ENCODE measurements around the gene TTF1.

TTF1 gene, protein sequence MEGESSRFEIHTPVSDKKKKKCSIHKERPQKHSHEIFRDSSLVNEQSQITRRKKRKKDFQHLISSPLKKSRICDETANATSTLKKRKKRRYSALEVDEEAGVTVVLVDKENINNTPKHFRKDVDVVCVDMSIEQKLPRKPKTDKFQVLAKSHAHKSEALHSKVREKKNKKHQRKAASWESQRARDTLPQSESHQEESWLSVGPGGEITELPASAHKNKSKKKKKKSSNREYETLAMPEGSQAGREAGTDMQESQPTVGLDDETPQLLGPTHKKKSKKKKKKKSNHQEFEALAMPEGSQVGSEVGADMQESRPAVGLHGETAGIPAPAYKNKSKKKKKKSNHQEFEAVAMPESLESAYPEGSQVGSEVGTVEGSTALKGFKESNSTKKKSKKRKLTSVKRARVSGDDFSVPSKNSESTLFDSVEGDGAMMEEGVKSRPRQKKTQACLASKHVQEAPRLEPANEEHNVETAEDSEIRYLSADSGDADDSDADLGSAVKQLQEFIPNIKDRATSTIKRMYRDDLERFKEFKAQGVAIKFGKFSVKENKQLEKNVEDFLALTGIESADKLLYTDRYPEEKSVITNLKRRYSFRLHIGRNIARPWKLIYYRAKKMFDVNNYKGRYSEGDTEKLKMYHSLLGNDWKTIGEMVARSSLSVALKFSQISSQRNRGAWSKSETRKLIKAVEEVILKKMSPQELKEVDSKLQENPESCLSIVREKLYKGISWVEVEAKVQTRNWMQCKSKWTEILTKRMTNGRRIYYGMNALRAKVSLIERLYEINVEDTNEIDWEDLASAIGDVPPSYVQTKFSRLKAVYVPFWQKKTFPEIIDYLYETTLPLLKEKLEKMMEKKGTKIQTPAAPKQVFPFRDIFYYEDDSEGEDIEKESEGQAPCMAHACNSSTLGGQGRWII

GRCh38 chr9:132406554-132407122 is at the start of gene TTF1:
Gene TTF1, minus strand, starts transcription at chr9:132406840. Its CDS starts 4,019 bp downstream, at chr9:132402821.
- peak; percentile 89 for DNase-seq (ENCODE audit: low spot score)

DNA sequence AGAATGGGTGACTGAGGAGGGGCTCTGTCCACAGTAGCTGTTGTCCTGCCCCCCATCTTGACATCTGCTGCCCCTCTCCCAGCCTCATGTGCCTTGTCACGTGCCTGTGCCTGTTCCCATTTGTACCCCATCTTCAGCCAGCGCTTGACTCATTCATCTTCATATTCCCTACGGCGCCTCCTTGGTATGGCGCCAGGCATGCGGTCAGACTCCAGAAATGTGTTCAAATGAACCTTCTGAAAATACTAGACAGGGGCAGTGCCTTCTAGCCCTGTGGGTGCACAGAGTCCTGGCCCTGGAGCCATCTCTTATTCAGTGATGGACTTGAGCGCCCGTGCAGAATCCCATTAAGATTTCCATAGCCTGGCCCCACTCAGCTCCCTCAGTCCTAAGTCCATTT is 49.6 kb upstream of the TTF1 start:
- no peak for DNase-seq (ENCODE audit: low spot score)

DNA sequence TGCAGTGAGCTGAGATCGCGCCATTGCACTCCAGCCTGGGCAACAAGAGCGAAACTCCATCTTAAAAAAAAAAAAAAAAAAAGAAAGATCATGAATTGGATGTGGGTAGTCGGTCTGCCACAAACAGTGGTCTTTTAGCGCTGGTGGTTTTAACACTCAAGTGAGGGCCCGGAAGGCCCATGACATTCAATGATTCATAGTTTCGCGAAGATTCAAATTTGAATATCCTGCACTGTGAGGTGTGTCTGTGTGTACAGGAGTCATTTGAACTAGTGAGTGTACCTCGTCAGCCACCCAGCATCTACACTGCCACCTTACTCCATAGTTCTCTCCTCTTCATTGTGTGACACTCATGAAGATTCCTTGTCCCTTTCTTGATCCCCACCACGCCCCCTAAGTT is 44.6 kb upstream of the TTF1 start:
- DNase-seq (ENCODE audit: low spot score), result no peak

DNA sequence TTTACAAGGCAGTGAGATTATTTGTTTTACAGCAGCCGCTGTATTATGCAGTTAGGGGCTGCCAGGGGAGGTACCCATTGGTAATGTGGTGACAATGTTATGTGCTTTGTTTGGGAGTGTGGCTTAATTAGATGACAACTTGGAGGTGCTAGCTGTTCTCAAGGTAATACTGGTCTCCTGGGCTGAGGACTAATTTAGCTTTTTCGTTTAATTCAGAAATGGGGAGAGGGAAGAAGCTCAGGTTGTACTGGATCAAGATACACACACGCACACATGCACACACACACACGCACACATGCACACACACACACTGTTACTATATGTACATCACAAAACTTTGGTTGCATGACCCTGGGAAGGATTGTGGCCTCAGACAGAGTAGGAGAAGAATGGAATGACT is 41.3 kb upstream of the TTF1 start:
- DNase-seq (ENCODE audit: low spot score), result no peak

DNA sequence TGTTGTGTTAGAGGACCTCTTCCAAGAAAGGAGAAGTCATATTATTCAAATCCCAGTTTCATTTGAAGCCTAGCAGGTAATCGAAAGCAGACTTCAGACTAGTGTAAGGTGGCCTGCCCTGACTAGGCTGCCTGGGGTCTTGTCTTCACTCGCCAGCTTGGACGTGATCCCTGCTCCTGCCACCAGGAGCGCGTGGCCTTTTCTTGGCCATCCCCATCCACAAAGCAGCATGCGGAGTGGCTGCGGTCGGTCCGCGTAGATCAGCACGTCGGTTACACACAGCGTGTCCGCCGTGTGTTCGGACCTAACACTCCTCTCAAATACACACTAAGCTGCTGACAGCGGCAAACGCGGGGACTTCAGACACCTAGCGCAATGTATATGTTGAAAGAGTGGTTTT is 40.7 kb upstream of the TTF1 start:
- DNase-seq (ENCODE audit: low spot score), result no peak

DNA sequence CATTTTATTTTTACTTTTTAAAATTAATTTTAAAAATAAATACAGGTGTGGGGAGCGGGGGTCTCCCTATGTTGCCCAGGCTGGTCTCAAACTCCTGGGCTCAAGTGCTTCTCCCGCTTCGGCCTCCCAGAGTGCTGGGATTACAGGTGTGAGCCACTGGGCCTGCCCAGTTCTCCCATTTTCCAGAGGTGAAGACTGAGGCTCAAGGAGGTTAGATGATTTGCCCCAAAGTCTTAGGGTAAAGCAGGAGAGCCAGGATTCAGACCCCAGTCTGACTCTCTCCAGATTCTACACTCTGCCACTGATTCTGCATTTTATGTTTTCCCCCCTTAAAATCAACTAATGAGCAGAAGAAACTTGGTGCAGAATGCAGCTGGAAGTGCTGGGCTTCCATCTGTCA is 40.2 kb upstream of the TTF1 start:
- DNase-seq (ENCODE audit: low spot score), result no peak

- no peak for DNase-seq (ENCODE audit: low spot score)
Observed at GRCh38 chr9:132443951-132444607, 37.4 kb upstream of the TTF1 start.

DNA sequence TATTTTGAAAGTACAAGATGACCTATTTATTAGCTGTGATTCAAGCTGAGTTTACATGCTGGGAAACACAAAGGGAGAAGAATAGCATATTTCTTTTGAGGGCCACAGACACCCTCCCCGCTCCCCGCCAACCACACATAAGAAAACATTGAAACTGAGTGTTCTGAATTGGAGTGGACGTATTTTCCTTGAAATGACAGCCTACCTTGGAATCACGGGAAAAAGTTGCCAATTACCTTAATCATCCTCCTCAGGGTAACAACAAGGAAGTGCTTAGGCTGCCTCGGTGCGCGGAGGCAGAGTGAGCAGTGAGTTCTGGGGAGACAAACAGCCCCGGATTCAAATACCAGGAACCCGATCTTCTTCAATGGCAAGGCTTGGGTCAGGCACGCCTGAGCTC is 34.8 kb upstream of the TTF1 start:
- DNase-seq (ENCODE audit: low spot score), result no peak

GRCh38 chr9:132440735-132441134 is 34.1 kb upstream of the TTF1 start:
- no peak for DNase-seq (ENCODE audit: low spot score)

- no peak for DNase-seq (ENCODE audit: low spot score)
Observed at GRCh38 chr9:132439153-132439552, 32.5 kb upstream of the TTF1 start.

DNA sequence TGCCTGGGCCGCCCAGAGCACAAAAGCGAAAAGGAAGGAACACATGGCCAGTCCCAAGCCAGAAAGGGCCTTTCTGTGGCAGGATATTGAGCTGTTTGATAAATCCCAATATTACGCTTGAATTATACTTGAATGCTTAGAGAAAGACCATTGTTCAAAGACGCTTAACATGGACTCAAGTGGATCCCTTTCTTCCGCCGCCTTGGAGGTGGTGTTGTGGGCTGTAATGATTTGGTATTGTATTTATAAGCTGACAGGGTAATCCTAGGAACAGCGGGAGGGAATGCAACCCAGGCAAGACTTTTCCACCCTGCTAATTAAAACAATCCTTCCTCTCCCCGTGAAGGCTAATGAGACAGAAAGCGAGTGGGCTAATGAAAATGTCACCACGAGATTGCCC is 28.2 kb upstream of the TTF1 start:
- DNase-seq (ENCODE audit: low spot score), result no peak

- no peak for DNase-seq (ENCODE audit: low spot score)
Observed at GRCh38 chr9:132430998-132431397, 24.4 kb upstream of the TTF1 start.

- no peak for DNase-seq (ENCODE audit: low spot score)
Observed at GRCh38 chr9:132426639-132427414, 20.2 kb upstream of the TTF1 start.

GRCh38 chr9:132425675-132426062 is 19.0 kb upstream of the TTF1 start:
- no peak for DNase-seq (ENCODE audit: low spot score)

GRCh38 chr9:132424857-132425674 is 18.4 kb upstream of the TTF1 start:
- DNase-seq (ENCODE audit: low spot score), result no peak

DNA sequence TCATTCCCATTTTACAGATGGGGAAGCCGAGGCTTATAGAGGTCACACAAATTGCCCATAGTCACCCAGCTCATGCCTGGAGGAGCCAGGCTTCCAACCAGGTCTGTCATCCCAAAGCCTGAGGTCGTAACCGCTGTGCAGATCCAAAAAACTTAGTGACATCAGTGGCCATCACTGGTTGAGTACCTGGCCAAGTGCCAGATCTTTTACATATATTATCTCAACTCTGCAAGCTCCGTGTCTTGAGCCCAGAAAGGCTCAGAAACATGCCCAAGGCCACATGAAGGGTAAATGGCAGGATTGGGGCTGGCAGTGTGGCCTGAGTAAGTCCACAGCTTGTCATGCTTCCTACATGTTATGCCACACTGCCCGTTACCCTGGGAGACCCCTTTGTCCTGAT is 16.9 kb upstream of the TTF1 start:
- DNase-seq (ENCODE audit: low spot score), result no peak

DNA sequence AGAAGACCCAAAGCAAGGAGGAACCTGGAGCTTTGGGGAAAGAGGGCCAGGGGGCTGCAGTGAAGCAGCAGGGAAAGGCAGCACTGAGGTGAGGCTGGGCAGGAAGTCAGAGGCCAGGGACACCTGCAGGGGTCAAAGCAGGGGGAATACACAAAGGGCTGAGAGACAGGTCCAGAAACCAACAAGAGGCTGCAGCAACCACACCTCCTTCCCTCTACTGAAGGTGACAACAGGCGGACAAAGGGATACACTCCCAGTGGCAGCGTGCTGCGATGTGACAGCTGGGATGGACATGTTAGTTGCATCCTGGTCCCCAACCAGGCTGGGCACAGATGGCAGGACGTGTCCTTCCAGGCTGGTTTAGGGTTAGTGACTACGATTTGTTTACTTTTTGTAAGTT is 15.9 kb upstream of the TTF1 start:
- no peak for DNase-seq (ENCODE audit: low spot score)

DNA sequence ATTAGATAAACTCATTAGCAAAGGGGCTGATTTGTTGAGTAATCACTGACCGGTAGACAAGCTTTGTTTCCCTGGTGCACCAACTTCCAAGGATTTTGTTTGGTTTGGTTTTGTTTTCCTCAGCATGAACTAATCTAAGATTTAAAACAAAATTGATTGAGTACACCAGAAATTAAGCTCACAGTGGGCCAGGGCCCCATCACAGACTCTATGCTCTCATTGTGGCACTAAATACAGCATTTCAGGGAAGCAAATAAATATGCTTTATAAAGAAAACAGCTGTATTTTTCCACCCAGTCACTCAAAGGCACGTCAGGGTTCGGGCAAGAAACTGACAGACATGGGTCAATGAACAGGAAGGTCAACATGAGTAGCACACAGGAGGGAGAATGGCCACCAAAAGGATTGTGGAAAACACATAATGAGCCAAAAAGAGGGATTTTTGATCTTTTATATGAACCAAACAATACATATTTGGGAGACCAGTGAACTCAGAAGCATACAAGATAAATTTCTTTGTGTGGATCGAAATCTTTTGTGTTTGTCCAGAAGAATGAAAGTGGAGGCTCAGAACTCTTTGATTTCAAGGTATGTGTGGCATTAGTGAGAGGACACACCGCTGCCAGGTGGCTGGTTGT is 12.2 kb upstream of the TTF1 start:
- DNase-seq (ENCODE audit: low spot score), result no peak

DNA sequence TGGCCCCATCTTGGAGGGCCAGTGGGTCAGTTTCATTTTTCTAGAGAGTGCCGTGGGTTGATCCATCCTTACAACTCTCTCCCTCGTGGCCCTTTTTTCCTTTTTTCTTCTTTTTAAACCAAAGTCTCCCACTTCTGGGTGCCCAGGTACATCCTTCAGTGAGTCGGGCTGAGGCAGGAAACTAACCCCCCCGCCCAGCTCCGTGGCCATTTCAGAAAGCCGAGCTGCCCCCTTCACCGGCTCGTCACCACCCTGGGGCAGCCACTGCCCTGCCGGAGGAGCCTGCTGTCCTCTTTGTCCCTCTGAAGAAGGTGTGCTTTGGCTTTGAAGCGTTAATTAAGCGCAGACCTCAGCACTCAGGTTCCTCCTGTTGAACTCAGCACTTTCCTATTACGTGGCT is 8.5 kb upstream of the TTF1 start:
- no peak for DNase-seq (ENCODE audit: low spot score)

DNA sequence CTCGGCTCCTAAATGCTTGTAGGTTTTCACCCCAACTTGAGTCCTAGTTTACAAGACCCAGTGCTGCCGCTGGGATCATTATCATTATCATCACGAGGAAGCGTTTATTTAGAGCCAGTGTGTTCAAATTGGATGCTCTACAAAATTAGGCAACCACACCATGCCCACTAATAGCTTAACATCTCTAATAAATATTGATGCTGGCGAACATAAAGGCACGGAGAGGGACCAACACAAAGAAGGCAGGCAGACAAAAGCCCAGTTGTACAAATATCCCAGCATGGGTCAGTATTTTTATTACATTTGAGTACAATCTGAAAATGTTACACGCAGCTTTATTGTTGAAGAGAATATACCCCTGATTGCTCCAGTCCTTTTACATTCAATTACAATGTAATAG is 8.1 kb upstream of the TTF1 start:
- DNase-seq (ENCODE audit: low spot score), result no peak
